CD14-positive monocyte (primary cell): ENCODE results near the gene CCNQ. TPM values are rescaled to one million over a fixed set of nuclear protein-coding genes. Genes with fewer than 3 reads are reported as not detected.

Source experiments
- DNase-seq, 3 donors: peaks; one replicate each; pipeline ENCODE4 v3.0.0-alpha.2; 2011 to 2022
- H2AFZ ChIP-seq: 2 replicates; pipeline ENCODE4 v1.6.0; 2012; ENCODE audit warnings: mild to moderate bottlenecking, low read depth, low read length, inconsistent platforms; ENCODE audit not compliant: insufficient read depth, poor library complexity, severe bottlenecking
- H3K27ac ChIP-seq, 2 donors: 1 replicate in 1 of 2; 2 replicates in 1 of 2; pipeline ENCODE4 v1.5.1; 2012 to 2013; ENCODE audit warnings: low read length in 2 of 2, control low read depth in 1 of 2, inconsistent platforms in 1 of 2, low read depth in 1 of 2, mild to moderate bottlenecking in 1 of 2
- H3K27me3 ChIP-seq, 2 donors: one replicate each; pipeline versions ENCODE4 v1.6.0 to v1.6.1; 2011 to 2013; ENCODE audit warnings: low read length in 2 of 2; ENCODE audit not compliant: control insufficient read depth in 2 of 2, insufficient read depth in 2 of 2
- H3K36me3 ChIP-seq, 2 donors: replicated peaks in 1 of 2; 1 replicate in 1 of 2; 2 replicates in 1 of 2; pipeline versions ENCODE4 v1.5.1 to v1.6.1; 2012 to 2013; ENCODE audit warnings: low read length in 2 of 2, control low read depth in 1 of 2, inconsistent platforms in 1 of 2, mild to moderate bottlenecking in 1 of 2; ENCODE audit not compliant: insufficient read depth in 2 of 2, control insufficient read depth in 1 of 2
- H3K4me1 ChIP-seq, 2 donors: 1 replicate in 1 of 2; 2 replicates in 1 of 2; pipeline versions ENCODE4 v1.5.1 to v1.6.1; 2012 to 2013; ENCODE audit warnings: low read length in 2 of 2, control low read depth in 1 of 2, inconsistent platforms in 1 of 2, mild to moderate bottlenecking in 1 of 2, moderate library complexity in 1 of 2; ENCODE audit not compliant: insufficient read depth in 2 of 2, control insufficient read depth in 1 of 2
- H3K4me2 ChIP-seq: replicated peaks from 2 replicates; pipeline ENCODE3; 2012; ENCODE audit warnings: low read length, moderate library complexity, mild to moderate bottlenecking; ENCODE audit not compliant: poor library complexity, severe bottlenecking; ENCODE audit errors: extremely low read depth
- H3K4me3 ChIP-seq, 3 experiments: fragments of 200-600 bp in 1 of 3; sonication (generic) in 1 of 3; replicated peaks in 1 of 3; 1 replicate in 2 of 3; 2 replicates in 1 of 3; pipeline ENCODE4 v1.5.1; 2011 to 2013; ENCODE audit warnings: low read length in 3 of 3, mild to moderate bottlenecking in 3 of 3, control low read depth in 2 of 3, low read depth in 2 of 3, inconsistent platforms in 1 of 3, moderate library complexity in 1 of 3
- H3K79me2 ChIP-seq: 2 replicates; pipeline ENCODE4 v1.6.0; 2012; ENCODE audit warnings: mild to moderate bottlenecking, control low read depth, inconsistent platforms, low read length, moderate library complexity; ENCODE audit not compliant: insufficient read depth
- H3K9ac ChIP-seq: 2 replicates; pipeline ENCODE4 v1.6.0; 2017; ENCODE audit warnings: low read length, mild to moderate bottlenecking; ENCODE audit not compliant: insufficient read depth, poor library complexity, severe bottlenecking
- H3K9me3 ChIP-seq, 2 donors: replicated peaks in 1 of 2; 1 replicate in 1 of 2; 2 replicates in 1 of 2; pipeline versions ENCODE4 v1.5.1 to v1.6.1; 2012 to 2013; ENCODE audit warnings: low read length in 2 of 2, control low read depth in 1 of 2; ENCODE audit not compliant: control insufficient read depth in 1 of 2, insufficient read depth in 1 of 2
- H4K20me1 ChIP-seq: 2 replicates; pipeline ENCODE4 v1.6.0; 2012; ENCODE audit warnings: mild to moderate bottlenecking, low read length, control low read depth, moderate library complexity; ENCODE audit not compliant: insufficient read depth
- H3K27ac Mint-ChIP-seq, 7 donors: one replicate each; pipeline ENCODE4 v1.8.0; 2020; ENCODE audit warnings: mild to moderate bottlenecking in 7 of 7, mixed read lengths in 7 of 7, moderate library complexity in 6 of 7, inconsistent platforms in 2 of 7
- H3K27me3 Mint-ChIP-seq, 3 donors: one replicate each; pipeline ENCODE4 v1.8.0; 2021 to 2022; ENCODE audit warnings: low read depth in 3 of 3, mild to moderate bottlenecking in 3 of 3, mixed read lengths in 3 of 3, moderate library complexity in 3 of 3, inconsistent platforms in 1 of 3
- H3K36me3 Mint-ChIP-seq, 2 donors: one replicate each; pipeline ENCODE4 v1.8.0; 2020; ENCODE audit warnings: mixed read lengths in 2 of 2, inconsistent platforms in 1 of 2, mild to moderate bottlenecking in 1 of 2
- H3K4me1 Mint-ChIP-seq: one replicate; pipeline ENCODE4 v1.8.0; 2020; ENCODE audit warnings: mild to moderate bottlenecking, mixed read lengths
- H3K4me3 Mint-ChIP-seq, 2 donors: one replicate each; pipeline ENCODE4 v1.8.0; 2020; ENCODE audit warnings: mild to moderate bottlenecking in 2 of 2, mixed read lengths in 2 of 2, moderate library complexity in 1 of 2
- H3K9me3 Mint-ChIP-seq, 7 donors: one replicate each; pipeline ENCODE4 v1.8.0; 2020 to 2022; ENCODE audit warnings: mixed read lengths in 7 of 7, mild to moderate bottlenecking in 6 of 7, moderate library complexity in 6 of 7, inconsistent platforms in 2 of 7
- CTCF ChIP-seq: fragments of 200-600 bp; IDR thresholded peaks from one replicate; pipeline ENCODE4 v1.8.0; 2022; ENCODE audit warnings: antibody characterized with exemption, mild to moderate bottlenecking
- WGBS: methylation state at CpG from one replicate; pipeline ENCODE4 v1.1.5; 2013; ENCODE audit warnings: missing lambda C conversion rate; ENCODE audit not compliant: insufficient coverage; 5-methylcytosine and 5-hydroxymethylcytosine counted together
- intact Hi-C, 2 donors: fragments of 100-400 bp; cut with micrococcal nuclease; formaldehyde crosslinking; loops; one replicate each; pipeline versions ENCODE4 v1.15.0 to v1.15.1; 2023
- polyA plus RNA-seq, 3 donors: library from polyadenylated mRNA; depleted of rRNA in 1 of 3; unstranded in 2 of 3; stranded (reverse) in 1 of 3; fragments of 300-500 nt in 2 of 3; fragments of >200 nt in 1 of 3; fragmentation: Illumina TruSeq in 2 of 3; gene quantifications; 1 replicate in 2 of 3; 2 replicates in 1 of 3; pipeline ENCODE4 v1.2.3, GENCODE V29; 2012 to 2021

CCNQ gene
- polyA plus RNA-seq, 3 donors: 21.8 to 35.6 (median 29.3) TPM

- Histone ChIP-seq H3K4me3 (no peak overlapping the region), H3K4me2 (no peak overlapping the region), H3K4me1 (no peaks in the 10 kb centered on the region), H3K9me3 (no peaks in the 10 kb centered on the region), H3K79me2 (no peaks in the 10 kb centered on the region), H2AFZ (no peak overlapping the region), H3K27me3 (no peaks in the 10 kb centered on the region), H4K20me1 (no peaks in the 10 kb centered on the region), H3K9ac (no peak overlapping the region), H3K36me3 (no peaks in the 10 kb centered on the region), H3K27ac (no peak overlapping the region)
- DNase-seq: no peak
- intact Hi-C loops: no loop called here
- Mint-ChIP-seq H3K27me3 (peaks cover 5 to 11% (median 9%) of the 10 kb centered on the region in 3 donors), H3K27ac (no peak overlapping the region), H3K4me3 (no peak overlapping the region), H3K9me3 (peaks cover 0 to 3% (median 0%) of the 10 kb centered on the region in 7 donors), H3K4me1 (no peaks in the 10 kb centered on the region), H3K36me3 (no peaks in the 10 kb centered on the region)
- no peak for TF ChIP-seq CTCF
- WGBS: 93% methylated on average over 5 of the region's 16 CpGs
Observed at GRCh38 chrX:153623310-153624029, 24.5 kb upstream of the CCNQ start.

- H3K36me3 ChIP-seq: no peaks in the 10 kb centered on the region
- no peak overlapping the region for H2AFZ ChIP-seq
- H3K36me3 Mint-ChIP-seq: no peaks in the 10 kb centered on the region
- H3K27me3 ChIP-seq: peaks cover 0 to 5% of the 10 kb centered on the region in 2 donors
- 80% methylated on average over 2 of the region's 17 CpGs for WGBS
- no peak overlapping the region for H3K4me3 Mint-ChIP-seq
- no peak overlapping the region for H3K4me2 ChIP-seq
- H3K9me3 Mint-ChIP-seq: peaks cover 0 to 3% (median 0%) of the 10 kb centered on the region in 7 donors
- H3K79me2 ChIP-seq: no peaks in the 10 kb centered on the region
- H3K27ac ChIP-seq: no peak overlapping the region
- H3K27ac Mint-ChIP-seq: no peak overlapping the region
- H3K4me1 ChIP-seq: no peaks in the 10 kb centered on the region
- no peaks in the 10 kb centered on the region for H3K9me3 ChIP-seq
- no peaks in the 10 kb centered on the region for H3K4me1 Mint-ChIP-seq
- no peak overlapping the region for H3K9ac ChIP-seq
- intact Hi-C loops: no loop called here
- no peaks in the 10 kb centered on the region for H4K20me1 ChIP-seq
- TF ChIP-seq CTCF: no peak
- H3K4me3 ChIP-seq: no peak overlapping the region
- DNase-seq: no peak
- peaks cover 5 to 13% (median 9%) of the 10 kb centered on the region in 3 donors for H3K27me3 Mint-ChIP-seq
Observed at GRCh38 chrX:153622661-153623309, 23.8 kb upstream of the CCNQ start.
